Uterus (tissue), 4 donors: ENCODE data around the gene GDF9. TPM values are rescaled to one million over a fixed set of nuclear protein-coding genes. Genes with fewer than 3 reads are reported as not detected.
A peak's percentile ranks its signal among the peaks of the same experiment; 100 is the strongest.

ENCODE experiments used
- DNase-seq, 2 donors: peaks; one replicate each; pipeline ENCODE4 v3.0.0-alpha.2; 2019 to 2020
- H3K27ac ChIP-seq, 2 donors: fragments of 200-600 bp; sonication (generic); 1 replicate in 1 of 2; 2 replicates in 1 of 2; pipeline ENCODE4 v1.5.1; 2016 to 2018
- H3K27me3 ChIP-seq, 2 donors: fragments of 200-600 bp; sonication (generic); one replicate each; pipeline ENCODE4 v1.5.1; 2018 to 2019; ENCODE audit warnings: control low read depth in 1 of 2
- H3K36me3 ChIP-seq, 2 donors: fragments of 200-600 bp; sonication (generic); one replicate each; pipeline ENCODE4 v1.5.1; 2019; ENCODE audit warnings: control low read depth in 1 of 2
- H3K4me1 ChIP-seq, 2 donors: fragments of 200-600 bp; sonication (generic); one replicate each; pipeline ENCODE4 v1.5.1; 2018 to 2019; ENCODE audit warnings: control low read depth in 1 of 2
- H3K4me3 ChIP-seq, 2 donors: fragments of 200-600 bp; sonication (generic); 1 replicate in 1 of 2; 2 replicates in 1 of 2; pipeline ENCODE4 v1.5.1; 2018 to 2019; ENCODE audit warnings: mild to moderate bottlenecking in 1 of 2
- H3K9me3 ChIP-seq, 2 donors: fragments of 200-600 bp; sonication (generic); one replicate each; pipeline ENCODE4 v1.5.1; 2019; ENCODE audit warnings: control low read depth in 1 of 2
- POLR2A ChIP-seq, 2 donors: fragments of 450-650 bp; IDR thresholded peaks; one replicate each; pipeline ENCODE4 v1.6.1; 2016; ENCODE audit warnings: antibody characterized with exemption in 2 of 2, mild to moderate bottlenecking in 1 of 2, moderate library complexity in 1 of 2
- intact Hi-C: fragments of 100-400 bp; cut with DNase I; formaldehyde crosslinking; loops from one replicate; pipeline ENCODE4 v1.15.1; 2023; ENCODE audit warnings: low total_unique reads
- total RNA-seq, 4 donors: library from RNA; depleted of rRNA in 3 of 4; stranded (reverse); fragments of >200 nt in 3 of 4; gene quantifications; one replicate each; pipeline versions ENCODE4 v1.1.0 to v1.2.4, GENCODE V29; 2014 to 2023
- TF ChIP-seq, protein P1 (sequence below), 4 experiments: fragments of 200-600 bp in 2 of 4; fragments of 450-650 bp in 2 of 4; sonication (generic) in 2 of 4; IDR thresholded peaks; one replicate each; pipeline ENCODE4 v1.5.1; 2016 to 2019; ENCODE audit warnings: antibody characterized with exemption in 4 of 4, mild to moderate bottlenecking in 2 of 4, moderate library complexity in 1 of 4
- donor health status: DM: yes; HTN: yes; CAD: no.

GDF9 gene
- total RNA-seq, 4 donors from 2014 or later: 0.18 to 1.8 (median 0.62) TPM; not detected in 1

DNA sequence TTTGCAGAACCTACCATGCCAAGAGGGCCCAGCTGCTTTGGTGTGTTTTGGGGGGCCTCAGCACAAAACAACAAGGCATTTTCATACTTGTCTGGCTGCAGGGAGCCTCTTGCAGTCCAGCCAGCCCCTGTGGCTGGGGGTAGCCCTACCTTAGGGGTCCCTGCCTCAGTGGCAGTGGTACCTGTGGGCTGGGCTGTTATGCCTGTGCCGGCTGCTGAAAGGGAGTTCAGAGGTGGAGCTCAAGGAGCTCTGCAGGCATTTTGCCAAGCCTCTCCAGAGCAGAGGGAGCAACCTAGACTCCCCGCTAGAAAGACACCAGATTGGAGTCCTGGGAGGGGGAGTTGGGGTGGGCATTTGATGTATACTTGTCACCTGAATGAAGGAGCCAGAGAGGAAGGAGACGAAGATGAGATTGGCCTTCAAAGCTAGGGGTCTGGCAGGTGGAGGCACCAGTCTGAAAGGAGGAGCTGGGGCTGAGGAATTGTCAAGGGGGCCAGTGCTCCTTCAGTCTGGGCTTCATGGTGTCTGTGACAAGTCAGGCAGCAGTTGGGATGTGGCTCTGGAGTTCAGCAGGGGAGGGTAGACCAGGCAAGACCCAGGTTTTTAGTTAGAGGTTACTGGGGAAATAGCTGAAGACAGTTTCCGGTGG, 37.3 kb downstream of the GDF9 start:
- DNase-seq: peak in 1 of 2 donors; percentile 20
- H3K36me3 ChIP-seq: no peaks in the 10 kb centered on the region
- peak overlapping the region; percentile 87 to 90 for H3K27ac ChIP-seq
- no peaks in the 10 kb centered on the region for H3K4me1 ChIP-seq
- peak overlapping the region in 1 of 2 donors; percentile 41 for H3K4me3 ChIP-seq
- intact Hi-C loops: loop anchor here (10.0 kb wide), 1 partner anchor 56 kb away; no protein-coding TSS in a partner anchor
- no peaks in the 10 kb centered on the region for H3K9me3 ChIP-seq
- no peak for TF ChIP-seq POLR2A (IDR thresholded peaks at IDR 0.05)
- TF ChIP-seq, protein P1, sequence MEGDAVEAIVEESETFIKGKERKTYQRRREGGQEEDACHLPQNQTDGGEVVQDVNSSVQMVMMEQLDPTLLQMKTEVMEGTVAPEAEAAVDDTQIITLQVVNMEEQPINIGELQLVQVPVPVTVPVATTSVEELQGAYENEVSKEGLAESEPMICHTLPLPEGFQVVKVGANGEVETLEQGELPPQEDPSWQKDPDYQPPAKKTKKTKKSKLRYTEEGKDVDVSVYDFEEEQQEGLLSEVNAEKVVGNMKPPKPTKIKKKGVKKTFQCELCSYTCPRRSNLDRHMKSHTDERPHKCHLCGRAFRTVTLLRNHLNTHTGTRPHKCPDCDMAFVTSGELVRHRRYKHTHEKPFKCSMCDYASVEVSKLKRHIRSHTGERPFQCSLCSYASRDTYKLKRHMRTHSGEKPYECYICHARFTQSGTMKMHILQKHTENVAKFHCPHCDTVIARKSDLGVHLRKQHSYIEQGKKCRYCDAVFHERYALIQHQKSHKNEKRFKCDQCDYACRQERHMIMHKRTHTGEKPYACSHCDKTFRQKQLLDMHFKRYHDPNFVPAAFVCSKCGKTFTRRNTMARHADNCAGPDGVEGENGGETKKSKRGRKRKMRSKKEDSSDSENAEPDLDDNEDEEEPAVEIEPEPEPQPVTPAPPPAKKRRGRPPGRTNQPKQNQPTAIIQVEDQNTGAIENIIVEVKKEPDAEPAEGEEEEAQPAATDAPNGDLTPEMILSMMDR (IDR thresholded peaks at IDR 0.05): no peak
- H3K27me3 ChIP-seq: no peaks in the 10 kb centered on the region

DNA sequence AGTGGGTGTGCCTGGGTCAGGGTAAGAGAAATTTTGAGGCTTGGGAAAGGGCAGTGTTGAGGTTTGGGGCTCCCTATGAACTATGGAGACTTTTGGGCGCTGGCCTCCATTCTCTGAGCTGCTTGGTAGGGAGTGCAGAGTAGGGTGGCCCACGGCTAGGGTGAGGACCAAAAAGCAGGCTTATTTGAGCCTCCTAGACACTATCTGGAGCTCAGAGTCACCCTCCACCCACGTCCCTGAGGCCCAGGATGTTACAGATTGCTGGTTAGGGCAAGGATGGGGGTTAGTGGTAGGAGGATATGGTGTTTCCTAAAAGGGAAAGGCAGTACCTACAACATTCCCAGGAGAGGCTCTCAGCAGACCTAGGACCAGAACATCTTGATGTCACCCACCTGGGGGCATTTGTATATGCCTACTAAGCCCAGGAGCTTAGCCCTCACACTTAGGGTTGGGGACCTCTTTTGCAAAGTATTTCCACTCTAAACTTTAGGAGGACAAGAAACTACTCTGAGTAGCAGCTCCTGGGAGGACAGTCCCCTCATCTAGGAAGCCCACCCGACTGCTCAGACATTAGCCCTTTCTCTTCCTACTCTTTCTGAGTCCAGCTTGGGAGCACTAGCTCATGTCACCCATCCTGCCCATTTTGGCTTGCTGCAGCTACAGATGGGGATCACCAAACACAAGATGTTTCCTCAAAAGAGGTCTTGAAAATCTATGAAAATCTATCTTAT, 38.2 kb downstream of the GDF9 start:
- peaks cover 0 to 3% of the 10 kb centered on the region in 2 donors for H3K4me1 ChIP-seq
- no peaks in the 10 kb centered on the region for H3K27me3 ChIP-seq
- intact Hi-C loops: loop anchor here (10.0 kb wide), 1 partner anchor 57 kb away; no protein-coding TSS in a partner anchor

DNA sequence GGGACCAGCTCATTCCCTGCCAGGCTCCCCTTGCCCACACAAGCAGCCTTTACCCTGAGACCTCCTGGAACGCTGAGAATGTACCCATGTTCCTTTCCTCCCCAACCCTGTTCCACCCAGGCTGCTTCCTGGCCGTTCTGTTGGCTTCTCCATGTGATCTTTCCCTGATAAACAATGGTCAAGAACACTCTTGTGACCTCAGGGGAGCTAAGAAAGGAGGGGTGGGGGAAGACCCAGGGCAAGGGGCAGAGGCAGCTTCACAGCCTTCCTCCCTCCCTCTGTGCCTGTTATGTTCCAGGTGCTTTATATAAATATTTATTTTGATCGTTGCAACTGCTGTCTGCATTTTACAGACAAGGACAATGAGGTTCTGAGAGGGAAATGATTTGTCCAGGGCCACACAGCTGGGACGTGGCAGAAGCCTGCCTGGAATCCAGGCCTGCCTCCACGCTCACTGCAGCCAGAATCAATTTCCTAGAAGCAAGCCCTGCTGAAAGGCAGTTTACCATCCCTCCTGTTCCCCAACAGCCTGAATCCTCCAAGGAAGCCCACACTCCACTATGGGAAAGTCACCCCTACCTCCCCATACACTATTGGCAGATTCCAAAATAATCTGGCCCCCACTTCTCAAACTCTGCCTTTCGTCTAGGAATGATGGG, 39.7 kb downstream of the GDF9 start:
- TF ChIP-seq, protein P1 (IDR thresholded peaks at IDR 0.05): no peak
- TF ChIP-seq POLR2A (IDR thresholded peaks at IDR 0.05): no peak
- Histone ChIP-seq H3K27me3 (no peaks in the 10 kb centered on the region), H3K36me3 (no peaks in the 10 kb centered on the region), H3K9me3 (no peaks in the 10 kb centered on the region), H3K27ac (peak overlapping the region in 1 of 2 donors; percentile 41), H3K4me1 (peaks cover 0 to 3% of the 10 kb centered on the region in 2 donors), H3K4me3 (no peak overlapping the region)
- intact Hi-C loops: loop anchor here (10.0 kb wide), 1 partner anchor 58 kb away; no protein-coding TSS in a partner anchor
- no peak for DNase-seq

More for the DNA sequence above, 38.2 kb downstream of the GDF9 start:
- DNase-seq: no peak
- H3K9me3 ChIP-seq: no peaks in the 10 kb centered on the region
- TF ChIP-seq, protein P1 (IDR thresholded peaks at IDR 0.05): no peak
- no peak for TF ChIP-seq POLR2A (IDR thresholded peaks at IDR 0.05)
- H3K27ac ChIP-seq: peak overlapping the region in 1 of 2 donors; percentile 41
- H3K36me3 ChIP-seq: no peaks in the 10 kb centered on the region
- H3K4me3 ChIP-seq: no peak overlapping the region

DNA sequence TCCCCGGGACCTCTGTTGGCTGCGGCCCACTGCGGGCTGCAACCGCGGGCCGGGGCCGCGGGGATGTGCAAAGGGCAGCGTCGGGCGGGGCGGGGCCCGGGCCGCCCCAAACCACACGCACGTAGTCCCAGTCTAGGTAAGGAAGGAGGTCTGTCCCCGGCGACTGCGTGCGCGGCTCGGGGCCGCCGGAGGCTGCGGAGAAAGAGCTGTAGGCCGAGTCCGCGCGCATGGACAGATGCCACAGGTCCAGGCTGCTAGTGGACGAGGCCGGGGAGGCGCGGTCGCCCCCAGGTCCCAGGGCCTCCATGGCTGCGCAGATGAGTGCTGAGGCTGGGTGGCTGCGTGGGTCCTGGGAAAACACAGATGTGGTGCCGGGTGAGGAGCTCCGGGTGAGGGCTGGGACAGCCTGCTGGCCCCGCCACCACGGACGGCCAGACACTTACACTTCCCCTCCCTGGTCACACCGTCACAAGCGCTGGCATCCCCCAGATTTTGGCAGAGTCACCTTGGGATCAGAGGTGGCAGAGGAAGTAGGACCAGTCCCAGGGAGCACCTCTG, 40.4 kb downstream of the GDF9 start:
- Histone ChIP-seq H3K9me3 (no peaks in the 10 kb centered on the region), H3K27me3 (no peaks in the 10 kb centered on the region), H3K4me1 (peaks cover 0 to 3% of the 10 kb centered on the region in 2 donors), H3K4me3 (no peak overlapping the region), H3K36me3 (no peaks in the 10 kb centered on the region), H3K27ac (peak overlapping the region in 1 of 2 donors; percentile 41)
- intact Hi-C loops: loop anchor here (10.0 kb wide), 1 partner anchor 59 kb away; no protein-coding TSS in a partner anchor
- TF ChIP-seq, protein P1 (IDR thresholded peaks at IDR 0.05): no peak
- no peak for TF ChIP-seq POLR2A (IDR thresholded peaks at IDR 0.05)
- no peak for DNase-seq
